ENCODE measurements around the gene SLC9A8. TPM values are rescaled to one million over a fixed set of nuclear protein-coding genes. Genes with fewer than 3 reads are reported as not detected.

Gene SLC9A8
- total RNA-seq, 2 experiments from 2014 or later, result 11.5 to 13.0 TPM

DNA sequence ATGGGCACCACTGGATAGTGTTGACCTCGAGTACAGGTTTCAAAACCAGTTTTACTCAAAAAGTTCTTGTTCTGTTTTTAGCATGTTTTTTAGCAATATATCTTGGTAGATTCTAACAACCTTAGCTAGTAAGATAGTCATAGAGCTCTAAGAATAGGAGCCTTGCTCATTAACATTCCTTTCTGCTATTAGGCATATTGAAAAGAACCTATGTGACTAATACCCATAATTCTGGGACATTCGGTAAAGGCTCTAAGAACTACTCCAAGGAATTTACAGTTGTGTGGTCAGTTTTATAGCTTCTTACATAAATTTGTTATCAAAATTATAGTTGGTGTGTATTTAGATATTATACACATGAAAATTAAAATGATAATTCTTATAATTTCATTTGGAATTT lies 11.6 kb downstream of the SLC9A8 start:
- POLR2A ChIA-PET, result interaction anchor here (0.7 kb wide), 1 partner anchor 11 kb away, joined by 5 read pairs; the partner anchor contains the start of gene SLC9A8
- CTCF ChIA-PET, result interaction anchor here (0.8 to 1.6 kb wide), 3 partner anchors 22 to 213 kb away, joined by 3 to 8 read pairs (median 5); no protein-coding TSS in a partner anchor
- Mint-ChIP-seq H3K9me3 (no peaks in the 10 kb centered on the region), H3K4me3 (no peak overlapping the region), H3K27ac (peak overlapping the region; percentile 85), H3K4me1 (ENCODE audit: low read depth) (peaks cover 39% of the 10 kb centered on the region), H3K27me3 (no peaks in the 10 kb centered on the region), H3K36me3 (peaks cover 43% of the 10 kb centered on the region)
- intact Hi-C loops (cut with micrococcal nuclease), result loop anchor here (5.0 kb wide), 1 partner anchor 212 kb away; no protein-coding TSS in a partner anchor
- no peak for DNase-seq

DNA sequence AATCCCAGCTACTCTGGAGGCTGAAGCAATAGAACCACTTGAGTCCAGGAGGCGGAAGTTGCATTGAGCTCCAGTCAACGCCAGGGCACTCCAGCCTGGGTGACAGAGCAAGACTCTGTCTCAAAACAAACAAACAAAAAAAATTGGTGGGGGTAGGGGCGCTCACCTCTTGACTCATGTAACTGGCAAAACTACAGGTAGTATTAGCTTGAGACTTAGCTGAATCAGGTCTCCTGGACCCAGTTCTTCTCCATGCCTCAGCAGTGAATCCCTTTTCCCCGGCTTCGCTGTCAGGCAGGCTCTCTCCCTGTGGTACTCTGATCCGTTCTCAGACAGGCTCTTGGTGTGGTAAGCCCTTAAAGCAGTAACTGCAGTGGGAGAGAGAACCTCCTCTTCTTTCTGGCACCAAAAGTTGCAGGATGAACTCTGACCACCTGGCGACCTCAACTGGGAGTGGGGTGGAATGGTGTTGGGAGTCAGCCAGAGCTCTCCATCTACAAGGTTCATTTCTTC lies 12.9 kb downstream of the SLC9A8 start:
- no peaks in the 10 kb centered on the region for H3K27me3 Mint-ChIP-seq
- CTCF ChIA-PET, result interaction anchor here (1.3 to 1.9 kb wide), 3 partner anchors 21 to 283 kb away, joined by 3 to 8 read pairs (median 5); no protein-coding TSS in a partner anchor
- no peaks in the 10 kb centered on the region for H3K9me3 Mint-ChIP-seq
- DNase-seq, result no peak
- intact Hi-C loops (cut with micrococcal nuclease), result no loop called here
- peaks cover 35% of the 10 kb centered on the region for H3K4me1 Mint-ChIP-seq (ENCODE audit: low read depth)
- no peak overlapping the region for H3K27ac Mint-ChIP-seq
- peaks cover 38% of the 10 kb centered on the region for H3K36me3 Mint-ChIP-seq
- POLR2A ChIA-PET, result interaction anchor here (0.6 to 1.1 kb wide), 2 partner anchors 106 to 231 kb away, joined by 3 to 4 read pairs; no protein-coding TSS in a partner anchor
- H3K4me3 Mint-ChIP-seq, result no peak overlapping the region

DNA sequence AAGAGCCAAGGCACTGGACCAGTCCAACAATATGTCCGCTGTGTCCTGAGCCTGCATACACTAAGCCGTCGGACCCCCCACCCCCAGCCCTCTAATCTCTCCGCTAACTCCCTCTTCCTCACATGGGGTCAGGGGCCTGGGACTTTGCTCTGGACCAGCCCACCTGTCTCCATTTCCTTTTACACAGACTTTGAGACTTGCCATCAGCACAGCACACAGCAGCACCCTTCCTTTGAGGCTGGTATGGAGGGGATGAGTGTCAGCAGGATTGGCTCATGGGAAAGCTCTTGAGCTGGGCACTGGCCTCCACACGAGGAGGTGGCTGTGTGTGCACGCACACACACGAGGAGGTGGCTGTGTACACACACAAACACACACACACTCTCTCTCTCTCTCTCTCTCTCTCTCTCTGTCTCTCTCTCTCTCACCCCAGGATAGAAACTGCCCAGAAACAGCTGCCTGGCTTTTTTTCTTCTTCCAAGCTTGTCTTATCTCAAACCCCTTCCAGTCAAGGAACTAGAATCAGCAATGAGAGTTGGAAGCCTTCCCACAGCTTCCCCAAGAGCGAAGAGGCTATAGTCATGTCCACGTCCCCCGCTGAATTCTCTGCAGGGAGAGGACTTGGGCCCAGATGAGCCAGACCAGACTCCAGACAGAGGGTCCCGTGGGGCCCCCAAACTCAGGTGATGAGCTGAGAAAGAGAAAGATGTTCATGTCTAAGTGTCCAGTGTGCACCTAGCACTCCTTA lies 18.6 kb downstream of the SLC9A8 start:
- ChIA-PET CTCF (no interaction called here), POLR2A (no interaction called here)
- Mint-ChIP-seq H3K4me1 (ENCODE audit: low read depth) (no peaks in the 10 kb centered on the region), H3K4me3 (no peak overlapping the region), H3K9me3 (no peaks in the 10 kb centered on the region), H3K27ac (no peak overlapping the region), H3K36me3 (peaks cover 21% of the 10 kb centered on the region), H3K27me3 (no peaks in the 10 kb centered on the region)
- intact Hi-C loops (cut with micrococcal nuclease), result no loop called here
- no peak for DNase-seq

DNA sequence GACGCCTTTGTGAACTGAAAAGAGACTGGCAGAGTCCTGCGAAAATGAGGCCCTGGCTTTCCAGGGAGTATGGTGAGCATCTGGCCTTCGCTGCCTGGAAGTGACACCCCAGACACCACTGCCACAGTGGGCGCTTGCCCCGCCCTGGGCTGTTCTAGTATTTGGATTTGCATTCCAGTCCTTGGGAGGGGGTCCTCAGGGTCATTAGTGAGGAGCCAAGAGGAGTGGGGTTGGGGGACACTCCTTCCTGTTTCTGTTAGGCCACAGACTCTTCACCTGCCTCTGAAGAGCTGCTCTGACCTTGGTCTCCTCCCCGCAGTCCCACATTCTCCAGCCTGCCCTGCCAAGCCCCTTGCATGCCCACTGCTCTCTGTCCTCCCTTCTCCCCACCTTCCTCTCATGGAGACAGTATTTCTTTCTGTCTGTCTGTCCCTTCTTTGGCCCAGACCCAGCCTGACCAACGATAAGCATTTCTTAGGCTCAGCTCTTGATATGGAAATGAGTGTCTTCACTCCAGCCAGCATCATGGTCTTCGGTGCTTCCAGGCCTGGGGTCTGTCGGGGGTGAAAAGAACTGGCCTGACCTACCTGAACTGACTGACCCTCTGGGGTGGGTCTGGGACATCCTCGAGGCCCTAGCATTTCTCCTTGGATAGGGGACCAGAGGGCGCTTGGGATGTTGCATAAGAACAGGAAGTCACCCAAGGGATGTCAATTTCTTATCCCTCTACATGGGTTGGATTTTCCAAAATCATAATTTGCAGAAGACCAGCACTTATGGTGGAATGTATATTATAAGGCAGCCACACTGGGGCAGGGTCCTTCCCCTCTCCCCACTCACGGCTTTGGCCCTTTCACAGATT lies 19.4 kb downstream of the SLC9A8 start:
- H3K4me3 Mint-ChIP-seq, result no peak overlapping the region
- no peak for DNase-seq
- no peak overlapping the region for H3K27ac Mint-ChIP-seq
- peaks cover 22% of the 10 kb centered on the region for H3K36me3 Mint-ChIP-seq
- no peaks in the 10 kb centered on the region for H3K4me1 Mint-ChIP-seq (ENCODE audit: low read depth)
- H3K9me3 Mint-ChIP-seq, result no peaks in the 10 kb centered on the region
- ChIA-PET POLR2A (no interaction called here), CTCF (interaction anchor here (1.0 kb wide), 1 partner anchor 18 kb away, joined by 3 read pairs; no protein-coding TSS in a partner anchor)
- intact Hi-C loops (cut with micrococcal nuclease), result no loop called here
- H3K27me3 Mint-ChIP-seq, result no peaks in the 10 kb centered on the region

DNA sequence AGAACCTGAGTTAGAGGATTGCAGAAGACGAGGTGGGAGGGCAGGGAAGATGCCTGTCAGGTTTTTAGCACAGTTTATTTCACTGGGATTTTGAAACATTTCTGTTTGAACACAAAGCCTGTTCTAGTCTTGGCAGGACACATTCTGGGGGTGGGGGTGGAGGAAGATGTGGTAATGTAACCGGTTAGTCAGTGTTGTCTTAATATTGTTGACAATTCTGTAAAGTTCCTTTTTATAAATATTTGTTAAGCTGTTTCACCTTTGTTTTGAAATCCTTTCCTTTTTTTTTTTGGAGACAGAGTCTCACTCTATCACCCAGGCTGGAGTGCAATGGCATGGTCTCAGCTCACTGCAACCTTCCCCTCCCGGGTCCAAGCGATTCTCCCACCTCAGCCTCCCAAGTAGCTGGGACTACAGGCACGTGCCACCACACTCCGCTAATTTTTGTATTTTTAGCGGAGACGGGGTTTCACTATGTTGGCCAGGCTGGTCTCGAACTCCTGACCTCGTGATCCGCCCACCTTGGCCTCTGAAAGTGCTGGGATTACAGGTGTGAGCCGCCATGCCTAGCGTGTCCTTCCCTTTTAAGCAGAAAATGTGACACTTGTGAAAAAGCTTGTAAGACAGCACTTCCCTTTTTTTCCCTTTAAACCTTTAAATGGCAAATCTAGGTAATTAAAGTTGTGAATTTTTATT lies 20.2 kb downstream of the SLC9A8 start:
- Mint-ChIP-seq H3K36me3 (peaks cover 22% of the 10 kb centered on the region), H3K27ac (no peak overlapping the region), H3K4me3 (no peak overlapping the region), H3K9me3 (no peaks in the 10 kb centered on the region), H3K4me1 (ENCODE audit: low read depth) (no peaks in the 10 kb centered on the region), H3K27me3 (no peaks in the 10 kb centered on the region)
- intact Hi-C loops (cut with micrococcal nuclease), result no loop called here
- ChIA-PET POLR2A (no interaction called here), CTCF (interaction anchor here (1.0 to 1.2 kb wide), 2 partner anchors 13 to 18 kb away, joined by 3 read pairs; no protein-coding TSS in a partner anchor)
- no peak for DNase-seq

DNA sequence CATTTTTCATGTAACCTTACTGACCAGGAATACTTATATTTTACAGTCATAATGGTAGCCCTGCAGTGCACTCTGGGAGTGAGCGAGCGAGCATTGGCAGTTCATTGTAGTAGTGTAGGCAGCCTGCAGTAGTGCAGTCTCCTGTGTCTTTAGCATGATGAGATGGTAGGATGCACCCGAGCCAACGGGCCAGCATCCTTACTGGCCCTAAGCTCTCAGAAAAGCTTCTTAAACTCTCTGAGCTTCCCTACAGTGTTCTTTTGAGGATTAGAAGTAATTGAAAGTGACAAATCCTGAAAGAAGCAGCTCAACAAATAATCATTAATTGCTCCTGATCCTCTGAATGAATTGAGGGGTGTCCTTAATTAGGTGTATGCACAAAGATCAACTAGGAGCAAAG lies 20.9 kb downstream of the SLC9A8 start:
- Mint-ChIP-seq H3K4me1 (ENCODE audit: low read depth) (no peaks in the 10 kb centered on the region), H3K4me3 (no peak overlapping the region), H3K36me3 (peaks cover 22% of the 10 kb centered on the region), H3K27ac (no peak overlapping the region), H3K27me3 (no peaks in the 10 kb centered on the region), H3K9me3 (no peaks in the 10 kb centered on the region)
- DNase-seq, result no peak
- CTCF ChIA-PET, result interaction anchor here (0.7 to 1.2 kb wide), 2 partner anchors 12 to 13 kb away, joined by 3 read pairs; no protein-coding TSS in a partner anchor
- intact Hi-C loops (cut with micrococcal nuclease), result no loop called here
- POLR2A ChIA-PET, result no interaction called here

DNA sequence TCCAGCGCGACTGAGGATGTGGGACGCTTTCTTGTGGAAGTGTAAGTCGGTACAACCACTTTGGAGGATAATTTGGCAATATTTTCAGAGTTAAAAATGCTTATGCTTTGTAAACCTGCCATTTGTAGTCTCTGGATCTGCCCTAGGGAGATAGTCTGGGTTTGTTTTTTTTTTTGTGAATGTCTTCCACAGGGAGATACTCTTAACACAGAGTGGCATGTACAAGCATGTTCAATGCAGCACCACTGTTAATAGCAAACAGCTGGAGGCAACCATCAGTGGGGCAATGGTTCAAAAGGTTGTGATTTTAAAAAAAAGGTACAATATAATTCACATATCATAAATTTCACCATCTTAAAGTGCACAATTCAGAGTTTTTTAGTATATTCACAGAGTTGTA lies 22.4 kb downstream of the SLC9A8 start:
- intact Hi-C loops (cut with micrococcal nuclease), result no loop called here
- peaks cover 15% of the 10 kb centered on the region for H3K36me3 Mint-ChIP-seq
- no peak overlapping the region for H3K27ac Mint-ChIP-seq
- POLR2A ChIA-PET, result no interaction called here
- H3K4me3 Mint-ChIP-seq, result no peak overlapping the region
- H3K9me3 Mint-ChIP-seq, result no peaks in the 10 kb centered on the region
- no peak for DNase-seq
- CTCF ChIA-PET, result interaction anchor here (0.9 kb wide), 1 partner anchor 11 kb away, joined by 3 read pairs; no protein-coding TSS in a partner anchor
- no peaks in the 10 kb centered on the region for H3K4me1 Mint-ChIP-seq (ENCODE audit: low read depth)
- no peaks in the 10 kb centered on the region for H3K27me3 Mint-ChIP-seq

DNA sequence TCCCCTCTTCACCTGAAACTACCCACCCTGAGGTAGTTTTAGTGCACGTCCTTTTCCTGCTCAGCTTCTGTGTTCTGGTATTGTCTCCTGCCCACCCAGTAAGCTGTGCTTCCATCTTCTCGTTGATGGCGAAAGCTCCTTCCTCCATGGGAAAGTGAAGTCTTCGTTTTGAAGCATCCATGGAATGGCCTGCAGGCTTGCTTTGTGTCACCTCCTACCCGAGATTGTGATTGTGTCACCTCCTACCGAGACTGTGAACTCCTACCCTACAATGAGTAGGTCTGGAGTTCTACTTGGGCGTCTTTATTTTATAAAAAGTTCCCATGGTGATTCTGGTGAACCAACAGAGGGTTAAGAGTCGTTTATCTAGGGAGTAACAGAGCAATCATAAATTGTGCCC lies 25.9 kb downstream of the SLC9A8 start:
- no peak for DNase-seq
- Mint-ChIP-seq H3K27ac (no peak overlapping the region), H3K4me1 (ENCODE audit: low read depth) (no peaks in the 10 kb centered on the region), H3K9me3 (peaks cover 4% of the 10 kb centered on the region), H3K36me3 (peaks cover 17% of the 10 kb centered on the region), H3K27me3 (no peaks in the 10 kb centered on the region), H3K4me3 (no peak overlapping the region)
- CTCF ChIA-PET, result interaction anchor here (0.7 to 1.8 kb wide), 3 partner anchors 8 to 297 kb away, joined by 3 to 6 read pairs (median 4); no protein-coding TSS in a partner anchor
- POLR2A ChIA-PET, result interaction anchor here (0.6 kb wide), 1 partner anchor 64 kb away, joined by 4 read pairs; no protein-coding TSS in a partner anchor
- intact Hi-C loops (cut with micrococcal nuclease), result no loop called here

DNA sequence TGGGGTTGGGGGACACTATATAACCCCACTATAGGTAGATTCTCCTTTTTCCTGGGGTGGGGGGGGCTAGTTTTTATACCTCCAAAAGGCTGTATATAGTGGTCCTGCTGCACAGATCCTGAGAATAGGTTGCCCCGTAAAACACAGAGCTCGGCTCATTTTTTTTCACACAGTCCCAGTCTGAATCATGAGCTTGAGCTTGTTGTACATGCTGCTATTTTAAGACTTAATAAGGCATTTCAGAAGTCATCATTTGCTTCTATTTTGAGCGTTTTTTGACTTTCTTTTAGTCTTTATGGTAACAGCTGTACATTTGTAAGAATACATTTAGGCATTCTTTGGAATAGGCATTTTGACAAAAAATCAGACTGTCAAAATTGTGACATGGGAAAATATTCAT lies 30.5 kb downstream of the SLC9A8 start:
- Mint-ChIP-seq H3K9me3 (peaks cover 4% of the 10 kb centered on the region), H3K4me3 (no peak overlapping the region), H3K27me3 (no peaks in the 10 kb centered on the region), H3K4me1 (ENCODE audit: low read depth) (no peaks in the 10 kb centered on the region), H3K36me3 (peaks cover 10% of the 10 kb centered on the region), H3K27ac (no peak overlapping the region)
- ChIA-PET CTCF (interaction anchor here (0.6 to 12.3 kb wide), 3 partner anchors 118 to 301 kb away, joined by 3 to 184 read pairs (median 3); no protein-coding TSS in a partner anchor), POLR2A (interaction anchor here (0.7 kb wide), 1 partner anchor 205 kb away, joined by 3 read pairs; no protein-coding TSS in a partner anchor)
- intact Hi-C loops (cut with micrococcal nuclease), result loop anchor here (10.0 kb wide), 1 partner anchor 298 kb away; no protein-coding TSS in a partner anchor
- no peak for DNase-seq

DNA sequence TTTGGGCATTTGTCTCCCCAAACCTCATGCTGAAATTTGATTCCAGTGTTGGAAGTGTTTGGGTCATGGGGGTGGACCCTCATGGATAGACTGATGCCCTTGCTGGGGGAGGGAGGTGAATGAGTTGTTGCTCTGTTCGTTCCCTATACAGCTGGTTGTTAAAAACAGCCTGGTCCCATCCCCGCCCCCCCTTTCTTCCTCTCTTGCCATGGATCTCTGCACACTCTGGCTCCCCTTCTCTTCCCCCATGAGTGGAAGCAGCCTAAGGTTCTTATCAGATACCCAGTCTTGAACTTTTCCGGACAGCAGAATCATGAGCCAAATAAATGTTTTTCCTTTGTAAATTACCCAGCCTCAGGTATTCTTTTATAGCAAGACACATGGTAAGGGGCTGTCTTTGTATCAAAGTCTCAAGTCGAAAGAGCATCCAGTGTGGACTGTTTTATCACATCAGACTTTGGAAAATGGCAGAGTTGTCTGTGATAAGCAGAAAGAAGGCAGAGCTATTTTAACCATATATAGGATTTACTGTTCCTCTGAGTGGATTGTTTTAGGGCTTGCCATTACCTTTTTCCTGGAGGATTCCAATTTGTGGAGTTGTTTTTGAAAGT lies 31.2 kb downstream of the SLC9A8 start:
- intact Hi-C loops (cut with micrococcal nuclease), result loop anchor here (10.0 kb wide), 1 partner anchor 299 kb away; no protein-coding TSS in a partner anchor
- POLR2A ChIA-PET, result interaction anchor here (0.7 kb wide), 1 partner anchor 205 kb away, joined by 3 read pairs; no protein-coding TSS in a partner anchor

More for the DNA sequence above, 31.2 kb downstream of the SLC9A8 start:
- peaks cover 4% of the 10 kb centered on the region for H3K9me3 Mint-ChIP-seq
- no peak for DNase-seq
- CTCF ChIA-PET, result interaction anchor here (0.6 to 12.3 kb wide), 3 partner anchors 119 to 302 kb away, joined by 3 to 184 read pairs (median 3); no protein-coding TSS in a partner anchor
- no peaks in the 10 kb centered on the region for H3K4me1 Mint-ChIP-seq (ENCODE audit: low read depth)
- no peaks in the 10 kb centered on the region for H3K27me3 Mint-ChIP-seq
- H3K4me3 Mint-ChIP-seq, result no peak overlapping the region
- H3K27ac Mint-ChIP-seq, result no peak overlapping the region
- peaks cover 17% of the 10 kb centered on the region for H3K36me3 Mint-ChIP-seq

Measured in activated CD4-positive, alpha-beta memory T cell treated with anti-CD3 and anti-CD28 coated beads for 36 hours (primary cell).